Measurements from ENCODE around the gene GPER1.
"Not testable (repeated sequence)": the region's sequence is repeated elsewhere in the genome, so short reads cannot be mapped to it uniquely, and the experiment has no call there.

The GPER1 gene

DNA sequence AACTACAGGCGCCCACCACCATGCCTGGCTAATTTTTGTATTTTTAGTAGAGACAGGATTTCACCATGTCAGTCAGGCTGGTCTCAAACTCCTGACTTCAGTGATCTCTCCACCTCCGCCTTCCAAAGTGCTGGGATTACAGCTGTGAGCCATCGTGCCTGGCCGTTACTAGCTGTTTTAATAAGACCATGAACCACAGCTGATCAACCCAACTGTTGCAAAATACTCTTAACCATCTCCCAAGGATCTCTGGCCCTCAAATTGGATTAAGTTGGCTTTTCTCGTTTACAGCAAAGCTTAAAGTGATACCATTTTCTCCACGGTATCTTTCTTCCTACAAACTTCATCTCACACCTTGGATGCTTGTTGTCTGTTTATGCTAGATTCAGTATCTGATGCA, 53.7 kb downstream of the GPER1 start:
- no peak for DNase-seq (ENCODE audit: low read depth, low spot score)

DNA sequence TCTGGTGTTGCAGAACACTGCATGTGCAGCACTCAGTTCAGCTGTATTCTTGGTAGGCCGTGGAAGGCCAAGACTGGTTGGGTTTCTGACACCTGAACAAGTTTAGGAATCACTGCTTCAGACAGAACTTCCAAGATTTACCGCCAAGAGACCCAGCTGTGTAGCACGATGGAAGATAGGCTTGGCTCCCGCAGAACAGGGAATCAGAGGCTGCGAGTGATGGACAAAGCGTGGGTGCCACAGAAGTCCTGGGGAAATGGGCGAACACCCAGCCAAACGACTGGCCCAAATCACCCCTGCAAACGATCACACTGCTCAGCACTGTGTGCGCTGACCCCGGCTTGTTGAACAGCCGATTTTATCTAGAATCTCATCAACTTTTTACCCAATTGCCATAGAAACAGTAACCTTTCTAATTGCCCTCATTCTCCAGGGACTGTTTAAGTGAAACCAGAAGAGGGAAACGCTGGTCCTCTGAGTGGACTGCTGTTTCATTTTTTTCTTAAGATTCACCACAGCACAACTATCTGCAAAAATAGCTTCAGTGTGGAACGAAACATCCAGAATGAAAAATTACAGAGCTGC, 54.2 kb downstream of the GPER1 start:
- no peak for DNase-seq (ENCODE audit: low read depth, low spot score)

DNA sequence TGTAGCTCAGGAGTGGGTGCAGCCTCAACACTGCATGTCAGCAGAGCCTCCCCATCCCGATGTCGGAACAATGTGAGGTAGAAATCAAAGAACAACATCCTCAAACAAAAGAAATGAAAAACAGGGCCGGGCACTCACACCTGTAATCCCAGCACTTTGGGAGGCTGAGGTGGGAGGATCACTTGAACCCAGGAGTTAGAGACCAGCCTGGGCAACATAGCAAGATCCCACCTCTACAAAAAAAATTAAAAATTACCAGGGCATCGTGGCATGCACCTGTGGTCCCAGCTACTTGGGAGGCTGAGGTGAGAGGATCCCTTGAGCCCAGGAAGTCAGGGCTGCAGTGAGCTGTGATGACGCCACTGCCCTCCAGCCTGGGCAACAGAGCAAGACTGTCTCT, 55.1 kb downstream of the GPER1 start:
- not testable (repeated sequence) for DNase-seq (ENCODE audit: low read depth, low spot score)

All from activated CD4-positive, CD25-positive, alpha-beta regulatory T cell treated with anti-CD3 and anti-CD28 coated beads, Interleukin-2, amount 50 U/mL, for 16 hours (primary cell).